BLaER1 treated with 17β-estradiol and CSF1 and Interleukin-3, amounts not matched to agents 10 nM and 100 nM (cell line): Measurements from ENCODE around the gene ABAT.
A peak's percentile ranks its signal among the peaks of the same experiment; 100 is the strongest.
"Not testable (repeated sequence)": the region's sequence is repeated elsewhere in the genome, so short reads cannot be mapped to it uniquely, and the experiment has no call there.

ENCODE experiments used
- H3K27ac ChIP-seq, 11 experiments: shearing (Covaris generic); formaldehyde crosslinking; 2 replicates each; pipeline ENCODE4 v1.8.1; 2022
- H3K27me3 ChIP-seq, 11 experiments: shearing (Covaris generic); formaldehyde crosslinking; 2 replicates each; pipeline ENCODE4 v1.8.1; 2022
- H3K36me3 ChIP-seq, 11 experiments: shearing (Covaris generic); formaldehyde crosslinking; 2 replicates each; pipeline ENCODE4 v1.8.1; 2022
- H3K4me1 ChIP-seq, 10 experiments: shearing (Covaris generic); formaldehyde crosslinking; 2 replicates each; pipeline ENCODE4 v1.8.1; 2022
- H3K4me2 ChIP-seq, 11 experiments: shearing (Covaris generic); formaldehyde crosslinking; 2 replicates each; pipeline ENCODE4 v1.8.1; 2022
- H3K4me3 ChIP-seq, 10 experiments: shearing (Covaris generic); formaldehyde crosslinking; 2 replicates each; pipeline ENCODE4 v1.8.1; 2022
- H3K9ac ChIP-seq, 11 experiments: shearing (Covaris generic); formaldehyde crosslinking; 2 replicates each; pipeline ENCODE4 v1.8.1; 2022
- H3K9me3 ChIP-seq, 11 experiments: shearing (Covaris generic); formaldehyde crosslinking; replicated peaks in 1 of 11; 2 replicates each; pipeline ENCODE4 v1.8.1; 2022
- H4K20me1 ChIP-seq, 11 experiments: shearing (Covaris generic); formaldehyde crosslinking; 2 replicates each; pipeline ENCODE4 v1.8.1; 2022
- Cebpa-rat ChIP-seq, 11 experiments: shearing (Covaris generic); IDR thresholded peaks; 2 replicates each; pipeline ENCODE4 v1.8.1; 2022

The ABAT gene

DNA sequence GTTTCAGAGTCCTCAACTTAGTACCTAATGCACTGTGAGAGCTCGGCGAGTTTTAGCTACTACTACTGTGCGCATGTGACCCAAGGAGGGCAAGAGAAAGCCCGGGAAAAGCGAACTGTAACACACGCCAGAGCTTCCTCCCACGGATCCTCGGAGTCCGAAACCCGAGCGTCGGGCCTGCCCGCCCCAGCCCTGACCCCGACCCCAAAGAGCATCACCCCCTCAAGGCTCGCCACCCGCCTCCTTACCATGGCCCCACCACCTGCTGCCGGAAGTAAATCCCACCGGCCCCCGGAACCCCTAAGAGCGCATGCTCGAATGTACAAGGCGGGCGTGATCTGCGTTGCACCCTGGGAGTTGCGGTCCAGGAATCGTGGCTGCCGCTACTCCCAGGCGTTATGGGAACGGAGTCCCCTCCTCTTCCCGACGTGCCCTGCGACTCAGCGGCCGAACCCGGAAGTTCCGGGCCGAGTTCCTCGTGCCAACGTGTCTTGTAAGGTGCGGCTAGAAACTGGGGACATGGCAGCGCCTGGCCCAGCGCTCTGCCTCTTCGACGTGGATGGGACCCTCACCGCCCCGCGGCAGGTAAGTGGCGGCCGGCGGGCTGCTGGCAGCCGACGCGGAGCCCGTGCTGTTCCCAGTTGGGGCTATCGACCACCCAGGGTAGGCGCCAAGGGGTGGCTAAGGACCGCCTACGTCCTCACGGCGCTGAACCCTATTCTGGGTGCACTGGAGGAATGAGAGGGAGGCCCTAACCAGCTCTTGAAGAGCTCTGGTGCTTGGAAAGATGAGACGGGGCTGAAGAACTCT, 123.2 kb downstream of the ABAT start, which contains the start of the genes PMM2 and TMEM186:
Gene PMM2 (plus strand): TSS at position 476 of the 810 bp plus-strand sequence. CDS start 44 bp downstream, at position 520.
Gene TMEM186 (minus strand): TSS at position 276 of the 810 bp plus-strand sequence. CDS start 25 bp downstream, at position 251.
- H3K4me3 ChIP-seq: peak within 1 kb of the TSS; percentile 75 to 98 (median 91)
- peaks cover 32 to 46% (median 40%) of the 10 kb centered on the region in 10 experiments for H3K4me1 ChIP-seq
- TF ChIP-seq Cebpa-rat (IDR thresholded peaks at IDR 0.05): no peak
- peak within 1 kb of the TSS; percentile 93 to 100 (median 98) for H3K4me2 ChIP-seq
- H4K20me1 ChIP-seq: peaks cover 6 to 49% (median 41%) of the 10 kb centered on the region in 11 experiments; a peak in 21 of 22 replicates
- H3K36me3 ChIP-seq: peaks cover 21 to 53% (median 33%) of the 10 kb centered on the region in 11 experiments
- peak within 1 kb of the TSS; percentile 79 to 97 (median 92) for H3K9ac ChIP-seq
- H3K27ac ChIP-seq: peak within 1 kb of the TSS; percentile 79 to 95 (median 89)
- H3K9me3 ChIP-seq: no peaks in the 10 kb centered on the region
- H3K27me3 ChIP-seq: no peaks in the 10 kb centered on the region

- peak overlapping the region; percentile 79 to 97 (median 92) for H3K9ac ChIP-seq
- peak overlapping the region; percentile 90 to 100 (median 98) for H3K4me2 ChIP-seq
- H3K4me1 ChIP-seq: peaks cover 32 to 46% (median 40%) of the 10 kb centered on the region in 10 experiments
- peaks cover 27 to 59% (median 39%) of the 10 kb centered on the region in 11 experiments for H3K36me3 ChIP-seq
- H3K27me3 ChIP-seq: no peaks in the 10 kb centered on the region
- no peak for TF ChIP-seq Cebpa-rat (IDR thresholded peaks at IDR 0.05)
- H3K27ac ChIP-seq: peak overlapping the region; percentile 79 to 95 (median 89)
- H3K9me3 ChIP-seq: no peaks in the 10 kb centered on the region
- H3K4me3 ChIP-seq: peak overlapping the region; percentile 75 to 98 (median 91)
- peaks cover 6 to 55% (median 47%) of the 10 kb centered on the region in 11 experiments; a peak in 21 of 22 replicates for H4K20me1 ChIP-seq
These were observed 123.7 kb downstream of the ABAT start for GRCh38 chr16:8798174-8798527.

GRCh38 chr16:8798535-8799157, 124.2 kb downstream of the ABAT start:
- H3K9me3 ChIP-seq: no peaks in the 10 kb centered on the region
- peaks cover 32 to 46% (median 40%) of the 10 kb centered on the region in 10 experiments for H3K4me1 ChIP-seq
- H3K9ac ChIP-seq: peak overlapping the region; percentile 79 to 97 (median 92)
- peaks cover 32 to 64% (median 44%) of the 10 kb centered on the region in 11 experiments for H3K36me3 ChIP-seq
- H3K4me2 ChIP-seq: peak overlapping the region; percentile 90 to 100 (median 98)
- H3K4me3 ChIP-seq: peak overlapping the region; percentile 75 to 98 (median 91)
- no peaks in the 10 kb centered on the region for H3K27me3 ChIP-seq
- peak overlapping the region; percentile 79 to 95 (median 89) for H3K27ac ChIP-seq
- H4K20me1 ChIP-seq: peaks cover 6 to 60% (median 52%) of the 10 kb centered on the region in 11 experiments; a peak in 21 of 22 replicates
- TF ChIP-seq Cebpa-rat (IDR thresholded peaks at IDR 0.05): no peak

DNA sequence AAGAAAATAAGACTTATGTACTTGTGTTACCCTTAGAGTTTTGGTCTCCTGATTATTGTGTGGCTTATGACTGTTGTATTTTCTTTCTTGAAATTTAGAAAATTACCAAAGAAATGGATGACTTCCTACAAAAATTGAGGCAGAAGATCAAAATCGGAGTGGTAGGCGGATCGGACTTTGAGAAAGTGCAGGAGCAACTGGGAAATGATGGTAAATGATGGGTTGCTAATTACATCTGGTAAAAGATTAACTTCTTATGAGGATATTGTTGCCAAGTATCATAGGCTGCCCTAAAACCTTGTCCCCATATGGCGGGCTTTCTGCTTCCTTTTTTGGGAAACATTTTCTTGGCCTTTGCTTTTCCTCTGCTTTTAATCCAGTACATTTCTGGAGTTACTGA, 127.3 kb downstream of the ABAT start:
- Histone ChIP-seq H3K4me2 (no peak overlapping the region), H3K36me3 (peaks cover 63 to 79% (median 72%) of the 10 kb centered on the region in 11 experiments), H3K27ac (no peak overlapping the region), H3K9me3 (no peaks in the 10 kb centered on the region), H4K20me1 (peaks cover 17 to 86% (median 83%) of the 10 kb centered on the region in 11 experiments; a peak in 21 of 22 replicates), H3K27me3 (no peaks in the 10 kb centered on the region), H3K4me1 (peaks cover 20 to 28% (median 25%) of the 10 kb centered on the region in 10 experiments), H3K4me3 (no peak overlapping the region), H3K9ac (no peak overlapping the region)
- TF ChIP-seq Cebpa-rat (IDR thresholded peaks at IDR 0.05): no peak

- H3K9ac ChIP-seq, H3K27ac ChIP-seq, H3K4me2 ChIP-seq, H3K9me3 ChIP-seq, H3K4me3 ChIP-seq, H3K27me3 ChIP-seq: not testable (repeated sequence)
- Histone ChIP-seq H3K4me1 (peaks cover 14 to 22% (median 17%) of the 10 kb centered on the region in 10 experiments), H4K20me1 (peaks cover 22 to 100% (median 100%) of the 10 kb centered on the region in 11 experiments; a peak in 21 of 22 replicates), H3K36me3 (peaks cover 83 to 99% (median 93%) of the 10 kb centered on the region in 11 experiments)
These were observed 129.3 kb downstream of the ABAT start for GRCh38 chr16:8803733-8804132.

DNA sequence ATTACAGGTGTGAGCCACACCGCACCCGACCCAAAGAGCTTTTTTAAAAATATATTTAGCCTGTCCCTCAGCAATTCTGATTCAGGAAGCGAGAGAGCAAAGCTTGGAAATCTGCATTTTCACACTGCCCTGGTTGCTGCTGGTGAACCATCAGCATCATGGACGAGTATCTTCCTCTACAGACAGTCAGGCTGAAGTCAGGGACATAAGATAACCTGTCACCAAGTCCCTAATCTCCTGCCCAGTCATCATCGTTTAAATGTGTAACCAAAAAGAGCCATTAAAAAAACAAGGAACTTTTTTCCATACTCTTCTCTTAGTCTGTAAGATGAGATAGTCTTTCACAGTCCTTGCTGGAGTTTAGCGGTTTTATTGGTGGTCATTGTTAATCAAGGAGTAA, 129.9 kb downstream of the ABAT start:
- Histone ChIP-seq H4K20me1 (peaks cover 22 to 100% (median 100%) of the 10 kb centered on the region in 11 experiments; a peak in 21 of 22 replicates), H3K4me1 (peaks cover 8 to 16% (median 11%) of the 10 kb centered on the region in 10 experiments), H3K4me2 (no peak overlapping the region), H3K27ac (no peak overlapping the region), H3K27me3 (no peaks in the 10 kb centered on the region), H3K4me3 (no peak overlapping the region), H3K9ac (no peak overlapping the region), H3K9me3 (no peaks in the 10 kb centered on the region), H3K36me3 (peaks cover 89 to 100% (median 98%) of the 10 kb centered on the region in 11 experiments)
- TF ChIP-seq Cebpa-rat (IDR thresholded peaks at IDR 0.05): no peak

- Histone ChIP-seq H3K9me3 (no peaks in the 10 kb centered on the region), H3K4me1 (no peaks in the 10 kb centered on the region), H4K20me1 (peaks cover 17 to 100% (median 87%) of the 10 kb centered on the region in 11 experiments; a peak in 21 of 22 replicates), H3K27ac (no peak overlapping the region), H3K9ac (no peak overlapping the region), H3K4me3 (no peak overlapping the region), H3K27me3 (no peaks in the 10 kb centered on the region), H3K4me2 (no peak overlapping the region), H3K36me3 (peaks cover 100% of the 10 kb centered on the region in 11 experiments)
- no peak for TF ChIP-seq Cebpa-rat (IDR thresholded peaks at IDR 0.05)
These were observed 132.0 kb downstream of the ABAT start for GRCh38 chr16:8806272-8806983.

- no peaks in the 10 kb centered on the region for H3K27me3 ChIP-seq
- no peak overlapping the region for H3K4me2 ChIP-seq
- TF ChIP-seq Cebpa-rat (IDR thresholded peaks at IDR 0.05): no peak
- H3K4me3 ChIP-seq: no peak overlapping the region
- peaks cover 100% of the 10 kb centered on the region in 11 experiments for H3K36me3 ChIP-seq
- no peaks in the 10 kb centered on the region for H3K9me3 ChIP-seq
- no peak overlapping the region for H3K27ac ChIP-seq
- peaks cover 16 to 100% (median 79%) of the 10 kb centered on the region in 11 experiments; a peak in 21 of 22 replicates for H4K20me1 ChIP-seq
- no peaks in the 10 kb centered on the region for H3K4me1 ChIP-seq
- H3K9ac ChIP-seq: no peak overlapping the region
These were observed 132.8 kb downstream of the ABAT start for GRCh38 chr16:8807189-8807588.
